ENCODE data around the gene RUSC1. TPM values are rescaled to one million over a fixed set of nuclear protein-coding genes. Genes with fewer than 3 reads are reported as not detected.

RUSC1 gene
- total RNA-seq, 1 experiment from 2014 or later: 48.4 TPM

DNA sequence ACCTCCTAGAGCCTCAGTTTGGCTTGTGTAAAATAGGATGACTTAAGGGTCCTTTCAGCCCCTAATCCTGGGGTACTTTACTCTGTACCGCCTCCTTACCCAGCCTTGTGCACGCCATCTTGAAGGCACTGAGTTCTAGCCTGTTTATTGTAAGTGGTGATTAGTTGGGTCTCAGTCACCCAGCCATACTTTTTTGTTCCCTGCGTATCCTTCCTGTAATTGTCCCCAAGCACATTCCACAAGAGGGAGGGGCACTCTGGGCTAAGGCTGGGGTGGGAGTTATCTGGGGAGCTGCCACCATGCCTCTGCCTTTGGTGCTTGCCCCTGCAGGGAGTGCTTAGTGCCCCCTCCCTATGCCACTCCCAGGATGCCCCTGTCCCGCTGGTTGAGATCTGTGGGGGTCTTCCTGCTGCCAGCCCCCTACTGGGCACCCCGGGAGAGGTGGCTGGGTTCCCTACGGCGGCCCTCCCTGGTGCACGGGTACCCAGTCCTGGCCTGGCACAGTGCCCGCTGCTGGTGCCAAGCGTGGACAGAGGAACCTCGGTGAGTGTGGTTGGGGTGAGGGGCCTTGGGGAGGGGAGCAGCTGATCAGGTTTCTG, 11.2 kb upstream of the RUSC1 start:
- Mint-ChIP-seq H3K27ac (ENCODE audit: unreplicated experiment) (peak overlapping the region; percentile 97), H3K9me3 (ENCODE audit: low read depth, unreplicated experiment) (no peaks in the 10 kb centered on the region), H3K4me1 (ENCODE audit: low read depth, unreplicated experiment) (peaks cover 53% of the 10 kb centered on the region), H3K4me3 (ENCODE audit: low read depth, unreplicated experiment) (peak overlapping the region; percentile 90), H3K36me3 (ENCODE audit: insufficient read depth, unreplicated experiment) (peaks cover 63% of the 10 kb centered on the region), H3K27me3 (ENCODE audit: unreplicated experiment) (no peaks in the 10 kb centered on the region)
- CTCF ChIA-PET: no interaction called here
- peak; percentile 74 for DNase-seq
- no TSS peak for BruUV-seq (replicated peaks)
- intact Hi-C loops (cut with micrococcal nuclease; ENCODE audit: unreplicated experiment): no loop called here
- TF ChIP-seq, protein P1, sequence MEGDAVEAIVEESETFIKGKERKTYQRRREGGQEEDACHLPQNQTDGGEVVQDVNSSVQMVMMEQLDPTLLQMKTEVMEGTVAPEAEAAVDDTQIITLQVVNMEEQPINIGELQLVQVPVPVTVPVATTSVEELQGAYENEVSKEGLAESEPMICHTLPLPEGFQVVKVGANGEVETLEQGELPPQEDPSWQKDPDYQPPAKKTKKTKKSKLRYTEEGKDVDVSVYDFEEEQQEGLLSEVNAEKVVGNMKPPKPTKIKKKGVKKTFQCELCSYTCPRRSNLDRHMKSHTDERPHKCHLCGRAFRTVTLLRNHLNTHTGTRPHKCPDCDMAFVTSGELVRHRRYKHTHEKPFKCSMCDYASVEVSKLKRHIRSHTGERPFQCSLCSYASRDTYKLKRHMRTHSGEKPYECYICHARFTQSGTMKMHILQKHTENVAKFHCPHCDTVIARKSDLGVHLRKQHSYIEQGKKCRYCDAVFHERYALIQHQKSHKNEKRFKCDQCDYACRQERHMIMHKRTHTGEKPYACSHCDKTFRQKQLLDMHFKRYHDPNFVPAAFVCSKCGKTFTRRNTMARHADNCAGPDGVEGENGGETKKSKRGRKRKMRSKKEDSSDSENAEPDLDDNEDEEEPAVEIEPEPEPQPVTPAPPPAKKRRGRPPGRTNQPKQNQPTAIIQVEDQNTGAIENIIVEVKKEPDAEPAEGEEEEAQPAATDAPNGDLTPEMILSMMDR (IDR thresholded peaks at IDR 0.05; ENCODE audit: unreplicated experiment): no peak

DNA sequence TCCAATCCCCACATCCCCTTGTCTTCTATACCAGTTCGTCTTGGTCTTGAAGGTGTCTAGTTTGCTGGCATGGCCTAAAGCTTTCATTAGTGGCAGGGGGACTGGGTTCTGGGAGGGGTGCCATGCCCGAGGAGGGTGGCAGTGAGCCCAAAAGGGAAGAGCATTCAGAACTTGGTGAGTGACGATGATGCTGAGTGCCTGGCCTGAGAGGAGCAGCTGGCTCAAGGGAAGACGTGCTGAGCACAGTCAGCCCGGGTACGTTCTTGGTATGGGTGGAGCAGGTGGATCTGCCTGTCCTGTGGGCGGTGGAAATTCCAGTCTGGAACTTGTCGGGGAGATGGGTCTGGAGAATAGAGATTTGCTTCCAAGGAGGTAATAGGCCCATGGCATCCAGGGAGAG, 7.4 kb upstream of the RUSC1 start:
- Mint-ChIP-seq H3K9me3 (ENCODE audit: low read depth, unreplicated experiment) (no peaks in the 10 kb centered on the region), H3K27me3 (ENCODE audit: unreplicated experiment) (no peaks in the 10 kb centered on the region), H3K27ac (ENCODE audit: unreplicated experiment) (no peak overlapping the region), H3K4me1 (ENCODE audit: low read depth, unreplicated experiment) (peaks cover 34% of the 10 kb centered on the region), H3K36me3 (ENCODE audit: insufficient read depth, unreplicated experiment) (peaks cover 88% of the 10 kb centered on the region), H3K4me3 (ENCODE audit: low read depth, unreplicated experiment) (no peak overlapping the region)
- BruUV-seq (replicated peaks): no TSS peak
- intact Hi-C loops (cut with micrococcal nuclease; ENCODE audit: unreplicated experiment): no loop called here
- no peak for DNase-seq
- TF ChIP-seq, protein P1 (IDR thresholded peaks at IDR 0.05; ENCODE audit: unreplicated experiment): no peak
- CTCF ChIA-PET: interaction anchor here (0.7 kb wide), 1 partner anchor 336 kb away, joined by 5 read pairs; no protein-coding TSS in a partner anchor

DNA sequence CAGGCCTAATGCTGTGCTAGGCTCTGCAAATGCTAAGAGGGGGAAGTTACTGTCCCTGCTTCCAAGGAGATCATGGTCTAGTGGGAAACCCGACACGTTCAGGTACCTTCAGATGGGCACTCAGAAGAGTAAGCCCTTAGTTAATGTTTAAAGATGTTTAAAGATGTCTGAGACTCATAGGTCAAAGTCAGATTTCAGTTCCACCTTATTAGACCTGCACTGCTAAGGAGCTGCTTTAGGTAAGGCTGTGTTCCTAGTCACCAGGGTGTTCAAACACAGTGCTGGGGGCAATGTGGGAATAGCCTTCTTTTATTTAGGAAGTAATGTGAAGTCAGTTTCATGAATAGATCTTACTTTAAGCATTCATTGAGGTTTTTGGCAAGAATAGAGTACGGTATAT, 3.8 kb upstream of the RUSC1 start:
- Mint-ChIP-seq H3K4me3 (ENCODE audit: low read depth, unreplicated experiment) (no peak overlapping the region), H3K4me1 (ENCODE audit: low read depth, unreplicated experiment) (peaks cover 40% of the 10 kb centered on the region), H3K27ac (ENCODE audit: unreplicated experiment) (no peak overlapping the region), H3K9me3 (ENCODE audit: low read depth, unreplicated experiment) (no peaks in the 10 kb centered on the region), H3K27me3 (ENCODE audit: unreplicated experiment) (no peaks in the 10 kb centered on the region), H3K36me3 (ENCODE audit: insufficient read depth, unreplicated experiment) (peaks cover 88% of the 10 kb centered on the region)
- CTCF ChIA-PET: interaction anchor here (0.6 kb wide), 1 partner anchor 20 kb away, joined by 3 read pairs; no protein-coding TSS in a partner anchor
- BruUV-seq (replicated peaks): no TSS peak
- intact Hi-C loops (cut with micrococcal nuclease; ENCODE audit: unreplicated experiment): no loop called here
- TF ChIP-seq, protein P1 (IDR thresholded peaks at IDR 0.05; ENCODE audit: unreplicated experiment): no peak
- DNase-seq: no peak

DNA sequence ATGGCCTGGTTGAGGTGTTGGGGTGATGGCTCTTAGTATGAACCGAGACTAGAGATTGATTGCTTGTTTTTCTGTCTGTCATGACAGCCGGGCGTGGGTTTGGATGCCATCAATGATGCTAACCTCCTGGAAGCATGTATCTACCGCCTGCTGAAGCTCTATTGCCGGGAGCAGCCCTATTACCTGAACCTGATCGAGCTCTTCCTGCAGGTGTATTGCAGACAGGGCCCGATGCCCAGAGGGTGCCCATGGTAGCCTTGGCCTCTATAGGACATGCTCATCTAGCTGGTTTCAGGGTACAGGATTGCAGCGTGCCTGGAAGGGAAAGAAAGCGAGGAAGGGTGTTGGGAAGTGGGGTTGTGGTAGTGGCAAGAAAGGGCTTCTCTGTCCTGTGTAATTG, 2.6 kb upstream of the RUSC1 start:
- peaks cover 88% of the 10 kb centered on the region for H3K36me3 Mint-ChIP-seq (ENCODE audit: insufficient read depth, unreplicated experiment)
- no peaks in the 10 kb centered on the region for H3K9me3 Mint-ChIP-seq (ENCODE audit: low read depth, unreplicated experiment)
- no peak overlapping the region for H3K4me3 Mint-ChIP-seq (ENCODE audit: low read depth, unreplicated experiment)
- peak overlapping the region; percentile 79 for H3K27ac Mint-ChIP-seq (ENCODE audit: unreplicated experiment)
- BruUV-seq (replicated peaks): no TSS peak
- no peak for DNase-seq
- H3K27me3 Mint-ChIP-seq (ENCODE audit: unreplicated experiment): no peaks in the 10 kb centered on the region
- CTCF ChIA-PET: no interaction called here
- intact Hi-C loops (cut with micrococcal nuclease; ENCODE audit: unreplicated experiment): no loop called here
- peaks cover 39% of the 10 kb centered on the region for H3K4me1 Mint-ChIP-seq (ENCODE audit: low read depth, unreplicated experiment)
- TF ChIP-seq, protein P1 (IDR thresholded peaks at IDR 0.05; ENCODE audit: unreplicated experiment): no peak

Measured in Calu3 (cell line).